NCI-H1105 (cell line): ENCODE data around the gene SGF29.
"Not testable (repeated sequence)": the region's sequence is repeated elsewhere in the genome, so short reads cannot be mapped to it uniquely, and the experiment has no call there.

Experiments used
- DNase-seq: peaks from one replicate; lab custom pipeline; 2025; lab: John Stamatoyannopoulos, UW

SGF29 gene

DNA sequence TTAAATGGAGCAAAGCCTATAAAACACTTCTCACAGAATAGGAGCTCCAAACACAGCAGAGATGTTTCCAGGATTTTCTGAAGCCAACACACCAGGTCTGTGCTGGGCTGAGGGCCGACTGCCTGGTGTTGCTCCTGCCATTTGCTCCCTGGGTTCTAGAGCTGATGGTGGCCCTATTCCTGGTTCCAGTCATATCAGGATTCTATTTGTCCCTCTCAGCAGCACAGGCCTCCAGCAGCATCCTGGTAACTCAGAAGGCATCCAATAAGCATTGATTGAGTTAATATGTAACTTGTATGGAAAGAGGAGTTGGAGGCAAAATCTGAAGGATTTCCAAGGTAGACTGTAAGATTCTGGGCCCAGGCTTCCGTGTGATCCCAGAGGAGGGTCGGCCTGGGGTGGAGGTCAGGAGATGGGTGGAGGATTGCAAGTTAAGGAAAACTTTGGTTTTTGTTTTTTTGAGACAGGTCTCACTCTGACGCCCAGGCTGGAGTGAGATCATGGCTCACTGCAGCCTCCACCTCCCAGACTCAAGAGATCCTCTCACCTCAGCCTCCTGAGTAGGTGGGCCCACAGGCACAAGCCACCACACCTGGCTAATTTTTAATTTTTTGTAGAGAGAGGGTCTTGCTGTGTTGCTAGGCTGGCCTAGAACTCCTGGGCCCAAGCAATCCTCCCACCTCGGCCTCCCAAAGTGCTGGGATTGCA lies 20.6 kb upstream of the SGF29 start:
- no peak for DNase-seq

DNA sequence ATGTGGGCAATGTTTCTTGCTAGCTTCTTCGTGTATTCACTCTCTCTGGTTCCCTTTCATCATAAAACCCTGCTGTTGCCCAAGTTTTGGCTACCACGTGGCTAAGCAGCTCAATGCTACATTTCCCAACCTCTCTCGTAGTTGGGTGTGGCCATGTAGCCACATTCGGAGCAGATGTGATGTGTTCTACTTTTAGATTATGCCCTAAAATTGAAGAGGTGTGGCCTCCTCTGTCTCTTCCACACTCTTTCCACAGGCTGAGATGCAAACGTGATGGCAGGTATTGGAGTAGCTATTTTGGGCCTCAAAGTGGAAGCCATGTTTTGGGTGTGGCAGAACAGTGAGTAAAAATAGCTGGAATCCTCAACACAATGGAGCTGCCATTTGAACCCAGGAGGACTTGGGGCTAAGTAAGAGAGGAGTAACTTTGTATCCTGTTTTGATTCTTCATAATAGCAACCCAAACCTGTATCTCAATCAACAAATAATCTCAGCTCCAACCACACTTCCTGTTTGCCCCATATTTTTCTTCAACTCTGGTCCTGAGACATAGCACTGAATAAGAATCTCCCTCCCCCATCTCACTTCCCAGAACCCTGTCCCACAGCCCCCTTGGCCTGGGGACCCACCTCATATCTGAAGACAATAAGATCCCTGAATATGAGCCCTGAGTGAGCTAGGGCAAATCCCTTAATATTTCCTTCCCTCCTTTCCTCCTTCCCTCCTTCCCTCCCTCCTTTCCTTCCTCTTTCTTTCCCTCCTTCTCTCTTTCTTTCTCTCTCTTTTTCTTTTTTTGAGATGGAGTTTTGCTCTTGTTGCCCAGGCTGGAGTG lies 19.0 kb upstream of the SGF29 start:
- DNase-seq: no peak

DNA sequence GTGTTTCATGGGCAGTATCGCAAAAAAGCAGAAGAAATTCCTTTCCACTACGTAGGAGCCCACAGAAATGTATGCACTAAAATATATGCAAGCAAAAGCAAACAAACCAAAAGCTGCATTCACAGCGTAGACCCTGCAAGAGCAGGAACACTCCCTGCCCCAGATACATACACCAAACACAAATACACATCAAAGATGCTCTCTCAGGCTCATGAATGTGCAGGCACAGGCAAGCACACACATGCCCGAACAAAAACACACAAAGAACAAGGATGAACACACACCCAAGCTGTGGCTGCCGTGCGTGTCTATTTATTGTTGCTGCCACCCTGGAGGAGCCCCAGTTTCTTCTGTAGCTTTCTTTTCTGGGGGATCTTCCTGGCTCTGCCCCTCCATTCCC lies 16.6 kb upstream of the SGF29 start:
- DNase-seq: no peak

DNA sequence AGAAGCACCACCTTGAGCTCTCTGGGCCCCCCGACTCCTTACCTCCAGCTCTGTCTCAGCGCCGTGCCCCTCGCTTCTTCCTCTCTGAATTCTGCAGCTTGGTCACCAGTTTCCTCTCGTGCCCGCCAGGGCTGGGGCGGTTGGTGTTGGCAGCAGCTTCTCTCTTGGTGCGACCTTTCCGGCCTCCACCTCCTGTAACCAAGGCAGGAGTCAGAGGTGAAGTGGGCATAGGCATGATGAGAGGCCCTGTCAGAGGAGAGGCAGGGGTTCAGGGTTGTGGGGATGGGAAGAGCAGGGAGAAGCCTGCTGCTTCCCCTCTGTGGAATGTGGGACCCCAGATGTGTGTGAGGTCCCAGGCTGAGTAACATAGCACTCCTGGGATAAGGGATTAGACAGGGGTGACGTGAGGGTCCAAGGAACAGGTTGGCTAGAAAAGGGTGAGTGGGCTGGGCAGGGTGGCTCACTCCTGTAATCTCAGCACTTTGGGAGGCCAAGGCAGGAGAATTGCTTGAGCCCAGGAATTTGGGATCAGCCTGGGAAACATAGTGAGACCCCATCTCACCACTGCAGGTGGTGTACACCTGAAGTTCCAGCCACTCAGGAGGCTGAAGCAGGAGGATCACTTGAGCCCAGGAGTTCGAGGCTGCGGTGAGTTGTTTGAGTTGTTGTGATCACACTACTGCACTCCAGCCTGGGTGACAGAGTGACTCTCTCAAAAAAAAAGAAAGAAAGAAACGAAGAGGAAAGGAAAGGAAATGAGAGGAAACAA lies 15.6 kb upstream of the SGF29 start:
- DNase-seq: no peak

DNA sequence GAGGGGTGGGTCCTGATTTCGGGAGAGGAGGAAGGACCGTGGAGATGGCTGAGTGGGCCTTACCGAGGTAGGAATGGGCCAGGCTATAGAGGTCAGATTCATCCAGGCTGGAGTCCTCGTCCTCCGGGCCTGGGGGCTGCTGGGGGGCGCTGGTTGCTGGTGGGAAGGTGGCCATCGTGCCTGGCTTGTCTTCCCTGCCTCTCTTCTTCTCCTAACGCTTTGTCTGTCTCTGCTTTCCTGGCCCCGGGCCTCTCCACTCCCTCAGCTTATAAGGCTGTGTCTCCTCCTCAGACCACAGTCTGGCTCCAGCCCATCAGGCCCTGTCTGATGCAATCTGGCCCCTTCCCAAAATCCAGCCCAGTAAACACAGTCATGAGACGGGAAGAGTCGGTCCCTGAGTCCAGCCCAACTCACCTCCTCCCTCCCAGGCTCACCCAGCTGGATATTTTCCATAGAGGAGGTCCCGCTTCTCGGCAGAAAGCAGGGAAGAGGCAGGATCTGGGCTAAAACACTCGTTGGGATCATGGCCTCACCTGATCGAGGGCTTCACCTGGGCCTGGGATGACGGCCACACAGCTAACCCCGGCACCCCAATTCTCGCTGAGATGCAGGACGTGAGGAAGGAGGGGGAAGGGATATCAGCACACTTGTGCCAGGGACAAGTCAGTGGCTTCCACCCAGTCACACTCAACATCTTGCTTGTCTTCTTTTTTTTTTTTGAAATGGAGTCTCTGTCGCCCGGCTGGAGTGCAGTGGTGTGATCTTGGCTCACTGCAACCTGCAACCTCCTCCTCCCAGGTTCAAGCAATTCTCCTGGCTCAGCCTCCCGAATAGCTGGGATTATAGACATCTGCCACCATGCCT lies 14.8 kb upstream of the SGF29 start, which contains the start of gene NUPR1:
Gene NUPR1 (minus strand): TSS at position 242 of the 864 bp plus-strand sequence. CDS start 67 bp downstream, at position 175.
- no peak for DNase-seq

DNA sequence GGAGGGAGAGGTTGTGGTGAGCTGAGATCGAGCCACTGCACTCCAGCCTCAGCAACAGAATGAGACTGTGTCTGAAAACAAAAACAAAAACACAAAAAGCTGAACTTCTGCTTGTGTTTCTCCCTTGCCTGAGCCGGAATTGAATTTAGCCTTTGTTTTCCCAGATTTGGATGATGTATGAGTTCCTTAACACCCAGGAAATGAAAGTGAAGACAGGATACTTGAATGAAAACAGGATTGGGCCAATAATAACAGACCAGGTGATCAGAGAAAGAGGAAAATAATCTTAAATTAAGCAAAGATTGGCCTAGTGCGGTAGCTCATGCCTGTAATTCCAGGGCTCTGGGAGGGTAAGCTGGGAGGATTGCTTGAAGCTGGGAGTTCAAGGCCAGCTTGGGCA lies 13.4 kb upstream of the SGF29 start:
- no peak for DNase-seq

DNA sequence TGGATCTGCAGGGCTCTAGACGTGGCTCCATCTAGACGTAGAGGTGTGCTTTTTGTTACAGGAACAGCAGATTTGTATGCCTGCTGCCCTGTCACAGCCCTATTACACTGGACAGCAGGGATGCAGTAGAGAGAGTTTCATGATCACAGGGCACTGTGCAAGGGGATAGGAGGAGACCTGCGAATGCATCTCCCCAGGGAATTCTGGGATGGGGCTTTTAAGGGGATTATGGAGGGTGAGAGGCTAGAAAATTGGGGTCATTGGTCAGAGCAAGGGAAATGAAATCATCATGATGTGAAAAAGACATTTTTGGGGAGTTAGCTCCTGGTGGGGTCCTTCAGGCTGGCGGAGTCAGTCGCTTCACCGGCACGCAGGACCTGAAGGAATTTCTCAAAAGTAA lies 11.1 kb upstream of the SGF29 start:
- no peak for DNase-seq

DNA sequence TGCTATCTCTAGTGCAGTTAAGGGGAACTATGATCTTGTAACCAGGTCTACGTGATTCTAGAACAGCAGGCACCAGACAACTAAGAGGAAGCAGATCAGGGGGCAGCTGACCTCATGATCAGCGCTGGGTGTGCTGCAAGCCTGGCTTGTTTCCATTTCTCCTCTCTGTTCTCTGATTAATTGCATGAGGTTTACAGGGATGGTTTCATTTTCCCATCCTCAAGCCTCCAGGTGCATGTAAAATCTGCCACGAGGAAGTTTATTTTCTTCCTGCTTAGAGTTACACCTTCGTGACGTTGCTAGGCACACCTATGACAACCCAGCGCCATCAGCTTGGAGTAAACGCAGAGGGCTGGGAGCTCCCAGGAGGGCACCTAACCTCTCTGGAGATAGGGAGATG lies 10.6 kb upstream of the SGF29 start:
- no peak for DNase-seq

DNA sequence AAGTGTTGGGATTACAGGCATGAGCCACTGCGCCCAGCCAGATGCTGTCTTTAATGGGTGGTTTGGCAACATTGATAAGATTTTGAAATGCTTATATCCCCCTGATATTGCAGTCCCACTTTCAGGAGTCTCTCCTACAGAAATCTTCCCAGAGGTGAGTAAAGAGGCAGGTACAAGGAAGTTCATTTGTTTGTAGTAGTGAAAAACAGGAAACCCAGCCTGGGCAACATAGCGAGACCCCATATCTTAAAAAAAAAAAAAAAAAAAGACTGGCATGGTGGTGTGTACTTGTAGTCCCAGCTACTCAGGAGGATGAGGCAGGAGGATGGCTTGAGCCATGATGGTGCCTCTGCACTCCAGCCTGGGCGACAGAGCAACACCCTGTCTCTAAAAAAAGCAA lies 8.7 kb upstream of the SGF29 start:
- DNase-seq: no peak

DNA sequence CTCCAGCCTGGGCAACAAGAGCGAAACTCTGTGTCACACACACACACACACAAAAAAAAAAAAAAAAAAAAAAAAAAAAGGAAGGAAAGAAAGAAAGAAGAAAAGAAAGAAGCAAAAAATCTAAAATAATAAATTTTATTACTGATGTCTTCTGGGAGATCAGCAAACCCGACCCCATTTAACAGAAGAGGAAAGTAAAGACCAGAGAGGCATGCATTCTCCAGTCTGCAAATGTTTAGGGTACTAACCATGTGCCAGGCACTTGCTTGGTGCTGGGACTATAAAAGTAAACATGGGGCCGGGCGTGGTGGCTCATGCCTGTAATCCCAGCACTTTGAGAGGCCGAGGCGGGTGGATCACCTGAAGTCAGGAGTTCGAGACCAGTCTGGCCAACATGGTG lies 7.8 kb upstream of the SGF29 start:
- not testable (repeated sequence) for DNase-seq

DNA sequence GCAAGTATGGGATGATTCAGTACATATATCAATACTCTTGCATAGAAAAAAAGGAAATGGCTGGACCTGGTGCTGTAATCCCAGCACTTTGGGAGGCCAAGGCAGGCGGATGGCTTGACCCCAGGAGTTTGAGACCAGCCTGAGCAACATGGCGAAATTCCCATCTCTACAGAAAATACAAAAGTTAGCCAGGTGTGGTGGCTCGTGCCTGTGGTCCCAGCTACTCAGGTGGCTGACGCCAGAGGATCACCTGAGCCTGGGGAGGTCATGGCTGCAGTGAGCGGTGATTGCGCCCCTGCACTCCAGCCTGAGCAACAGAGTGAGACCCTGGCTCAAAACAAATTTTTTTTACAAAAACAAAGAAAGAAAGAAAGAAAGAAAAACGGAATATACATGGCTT lies 7.1 kb upstream of the SGF29 start:
- no peak for DNase-seq

DNA sequence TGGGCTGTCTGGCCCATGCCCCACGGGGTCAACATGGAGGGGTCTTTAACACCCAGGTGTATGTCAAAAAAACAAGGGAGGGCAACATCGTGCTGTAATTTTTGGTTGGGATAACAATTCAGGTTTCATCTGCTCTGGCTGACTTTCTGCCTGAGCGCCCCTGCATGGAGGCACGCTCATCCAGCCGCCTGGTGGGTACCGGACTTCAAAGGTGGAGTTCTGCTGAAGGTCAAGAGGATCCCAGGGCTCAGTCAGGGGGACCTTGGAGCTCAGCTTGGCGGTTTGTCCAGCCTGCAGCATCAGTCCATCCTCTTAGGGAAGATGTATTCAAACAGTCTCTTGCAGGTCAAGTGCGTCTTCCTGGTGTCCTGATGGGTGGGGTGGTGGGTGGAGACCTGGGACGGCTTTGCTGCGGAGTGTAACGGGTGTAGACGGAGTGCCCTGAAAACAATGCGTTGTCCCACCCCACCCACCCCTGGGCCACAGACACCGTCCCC lies 5.4 kb upstream of the SGF29 start:
- no peak for DNase-seq

DNA sequence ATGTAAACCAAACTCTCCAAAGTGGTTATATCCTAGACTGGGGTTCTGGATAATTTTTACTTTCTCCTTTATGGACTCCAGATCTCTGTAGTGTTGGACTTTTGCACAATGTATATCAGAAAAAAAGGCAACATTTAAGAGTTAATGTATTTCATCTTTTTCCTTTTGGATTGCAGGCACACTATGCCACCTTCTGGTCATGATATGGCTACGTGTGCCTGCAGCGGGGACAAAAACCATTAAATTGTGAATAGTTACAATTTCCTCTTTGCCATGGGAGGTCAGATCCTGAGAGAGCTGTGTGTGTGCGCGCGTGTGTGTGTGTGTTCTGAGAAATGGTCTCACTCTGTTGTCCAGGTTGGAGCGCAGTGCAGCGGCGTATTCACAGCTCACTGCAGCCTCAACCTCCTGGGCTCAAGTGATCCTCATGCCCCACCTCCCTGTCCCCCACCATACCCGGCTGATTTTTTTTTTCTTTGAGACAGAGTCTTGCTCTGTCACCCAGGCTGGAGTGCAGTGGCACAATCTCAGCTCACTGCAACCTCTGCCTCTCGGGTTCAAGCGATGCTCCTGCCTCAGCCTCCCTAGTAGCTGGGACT lies 4.3 kb upstream of the SGF29 start:
- DNase-seq: no peak

DNA sequence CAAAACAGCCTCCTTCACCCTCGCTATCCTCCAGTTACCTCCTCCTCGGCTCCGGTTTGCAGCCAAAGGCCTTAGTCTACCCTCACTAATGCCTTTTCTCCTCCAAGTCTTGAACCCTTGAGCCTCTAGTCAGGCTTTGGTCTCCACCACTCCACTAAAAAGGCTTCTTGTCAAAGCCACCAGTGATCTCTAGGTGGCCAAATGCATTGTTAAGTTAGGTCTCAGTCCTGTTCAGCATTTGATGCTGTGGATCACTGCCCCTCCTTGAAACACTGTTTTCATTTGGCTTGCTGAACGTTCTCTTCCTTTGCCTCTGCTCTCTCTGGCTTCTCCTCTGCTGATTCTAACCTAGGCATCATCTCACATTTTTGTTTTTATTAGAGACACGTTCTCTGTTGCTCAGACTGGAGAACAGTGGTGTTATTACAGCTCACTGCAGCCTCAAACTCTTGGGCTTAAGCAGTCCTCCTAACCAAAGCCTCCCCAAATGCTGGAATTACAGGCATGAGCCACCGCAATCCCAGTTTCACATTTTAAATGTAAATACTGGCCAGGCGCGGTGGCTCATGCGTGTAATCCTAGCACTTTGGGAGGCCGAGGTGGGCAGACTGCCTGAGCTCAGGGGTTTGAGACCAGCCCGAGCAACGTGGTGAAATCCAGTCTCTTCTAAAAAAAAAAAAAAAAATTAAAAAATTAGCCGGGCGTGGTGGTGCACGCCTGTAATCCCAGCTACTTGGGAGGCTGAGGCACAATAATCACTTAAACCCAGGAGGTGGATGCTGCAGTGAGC lies 1.1 kb downstream of the SGF29 start:
- no peak for DNase-seq

DNA sequence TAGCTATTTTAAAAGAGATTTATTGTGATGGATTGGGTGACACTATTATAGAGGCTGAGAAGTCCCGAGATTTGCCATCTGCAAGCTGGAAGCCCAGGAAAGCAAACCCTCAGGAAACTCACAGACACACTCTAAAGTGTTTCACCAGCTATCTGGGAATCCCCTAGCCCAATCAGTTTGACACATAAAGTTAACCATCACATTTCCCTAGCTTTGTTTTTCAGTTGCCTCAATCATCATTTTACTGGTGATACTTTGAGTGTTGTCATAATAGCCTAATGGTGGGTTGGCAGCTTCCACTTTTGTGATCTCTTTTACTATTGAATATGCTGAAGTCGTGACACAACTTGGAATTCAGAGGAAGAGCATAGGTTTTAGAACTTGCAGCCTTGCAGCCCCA lies 1.8 kb downstream of the SGF29 start:
- no peak for DNase-seq

DNA sequence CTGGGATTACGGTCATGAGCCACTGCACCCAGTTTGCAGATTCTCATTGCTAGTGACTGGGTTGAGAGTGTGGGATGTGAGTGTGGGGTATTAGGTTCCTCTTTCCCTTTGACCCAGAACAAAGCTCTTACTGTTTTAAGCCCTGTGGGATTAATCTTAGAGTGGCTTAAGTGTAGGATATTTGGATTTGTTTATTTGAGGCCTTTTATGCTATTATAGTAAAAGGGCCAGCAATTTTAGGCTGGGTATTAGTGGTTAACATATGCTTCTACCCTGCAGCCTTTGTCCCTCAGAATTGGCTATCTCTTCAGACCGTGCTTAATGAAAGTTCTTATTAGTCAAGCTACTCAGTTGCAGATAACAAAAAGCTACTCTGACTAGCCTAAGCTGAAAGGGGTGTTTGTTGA lies 3.2 kb downstream of the SGF29 start:
- no peak for DNase-seq

DNA sequence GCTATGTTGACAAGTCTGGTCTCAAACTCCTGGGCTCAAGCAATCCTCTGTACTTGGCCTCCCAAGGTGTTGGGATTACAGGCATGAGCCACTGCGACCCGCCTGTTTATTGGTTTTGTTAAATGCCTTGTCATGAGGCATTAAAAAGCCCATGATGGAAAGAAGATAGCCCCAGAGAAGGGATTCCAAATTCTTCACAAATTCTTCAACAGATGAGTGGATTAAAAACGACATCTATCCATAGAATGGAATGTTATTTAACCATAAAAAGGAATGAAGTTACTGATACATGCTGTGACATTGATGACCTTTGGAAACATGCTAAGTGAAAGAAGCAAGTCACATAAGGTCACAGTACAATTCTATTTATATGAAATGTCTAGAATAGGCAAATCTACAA lies 4.7 kb downstream of the SGF29 start:
- no peak for DNase-seq

DNA sequence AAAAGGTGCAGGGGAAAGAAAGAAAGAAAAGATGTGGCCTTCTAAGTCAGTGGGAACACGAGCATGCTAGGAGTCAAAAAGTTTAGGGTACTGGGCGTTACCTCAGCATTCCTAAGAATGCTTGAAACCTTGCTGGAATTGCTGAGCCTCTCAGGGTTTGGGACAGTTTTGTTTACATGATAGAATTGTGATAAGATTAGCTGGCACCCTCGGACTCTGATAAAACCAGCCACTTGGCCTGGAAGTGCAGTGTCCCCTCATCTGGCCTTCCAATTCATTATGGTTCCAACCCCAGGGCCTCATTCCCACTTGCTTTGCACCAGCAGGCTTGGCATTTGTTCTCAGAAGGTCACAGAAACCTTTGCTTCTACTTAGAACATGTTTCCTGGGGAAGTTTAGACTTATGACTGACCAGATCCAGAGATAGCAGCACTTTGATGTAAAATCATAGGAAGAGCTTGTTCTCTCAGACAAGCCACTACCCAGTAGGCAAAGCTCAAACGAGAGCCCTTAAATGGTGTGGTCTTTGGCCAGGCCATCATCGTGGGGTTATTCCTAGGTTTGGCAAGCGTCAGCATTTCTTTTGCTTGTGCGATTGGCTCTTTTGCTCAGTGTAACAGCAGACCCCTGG lies 8.0 kb downstream of the SGF29 start:
- DNase-seq: no peak

DNA sequence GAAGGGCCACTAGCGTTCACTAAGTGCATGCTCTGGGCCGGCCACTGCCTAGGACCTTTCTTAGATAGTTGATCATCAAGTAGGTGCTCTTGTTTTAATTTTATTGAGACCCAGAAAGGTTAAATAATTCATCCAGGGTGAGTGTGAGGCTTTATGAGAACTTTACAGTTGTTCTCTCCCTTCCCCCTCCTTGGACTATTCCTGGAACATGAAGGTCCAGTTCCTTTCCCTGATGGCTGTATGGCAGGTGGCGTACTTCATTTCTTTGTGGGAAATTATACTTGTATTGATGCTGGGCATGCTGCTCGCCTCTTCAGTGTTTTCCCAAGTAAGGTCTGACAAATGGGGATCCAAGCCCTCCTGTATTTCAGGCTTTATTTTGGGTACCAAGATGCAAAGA lies 8.5 kb downstream of the SGF29 start:
- DNase-seq: no peak

DNA sequence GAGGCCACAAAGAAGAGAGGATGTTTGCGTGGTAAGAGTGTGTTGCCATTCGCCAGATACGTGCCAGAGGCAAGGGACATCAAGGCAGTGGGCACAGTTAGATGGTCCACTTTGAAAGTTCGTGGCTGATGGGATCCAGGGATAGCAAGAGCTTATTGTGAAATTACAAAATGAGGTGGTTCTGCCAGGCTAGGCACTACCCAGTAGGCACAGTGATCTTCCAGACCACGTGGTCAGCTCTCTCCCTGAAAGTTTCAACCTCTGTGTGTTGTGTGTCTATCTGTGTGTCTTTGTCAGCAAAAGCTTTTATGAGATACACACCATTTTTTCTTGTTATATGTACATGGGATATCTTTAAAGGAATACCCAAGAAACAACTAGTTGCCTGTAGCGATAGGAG lies 9.5 kb downstream of the SGF29 start:
- no peak for DNase-seq
